ENCODE data around the gene WWC2. TPM values are rescaled to one million over a fixed set of nuclear protein-coding genes. Genes with fewer than 3 reads are reported as not detected.

WWC2 gene
- total RNA-seq, 1 donor from 2014 or later = 18.2 TPM

DNA sequence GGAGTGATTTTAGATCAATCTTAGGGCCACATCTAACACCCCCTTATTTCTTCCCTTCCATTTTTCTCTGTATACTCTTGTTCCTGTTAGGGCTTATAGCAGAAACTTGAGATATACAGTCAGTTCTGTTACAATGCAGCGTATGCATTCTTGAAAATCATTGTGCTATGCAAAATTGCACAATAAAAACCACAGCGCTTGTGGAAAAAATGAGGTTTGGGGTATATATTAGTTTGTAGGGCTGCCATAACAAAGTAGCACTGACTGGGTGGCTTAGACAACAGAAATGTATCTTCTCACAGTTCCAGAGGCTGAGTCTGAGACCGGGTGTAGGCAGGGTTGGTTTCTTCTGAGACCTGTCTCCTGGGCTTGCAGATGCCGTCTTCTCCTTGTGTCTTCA lies 59.0 kb downstream of the WWC2 start:
- peaks cover 2% of the 10 kb centered on the region for H3K27me3 Mint-ChIP-seq (ENCODE audit: unreplicated experiment)
- no peak overlapping the region for H3K4me3 Mint-ChIP-seq (ENCODE audit: unreplicated experiment)
- H3K4me1 Mint-ChIP-seq (ENCODE audit: low read depth, unreplicated experiment) = peaks cover 20% of the 10 kb centered on the region
- H3K9me3 Mint-ChIP-seq (ENCODE audit: unreplicated experiment) = peaks cover 3% of the 10 kb centered on the region
- DNase-seq = no peak
- no peak overlapping the region for H3K27ac Mint-ChIP-seq (ENCODE audit: unreplicated experiment)
- no peaks in the 10 kb centered on the region for H3K36me3 Mint-ChIP-seq (ENCODE audit: unreplicated experiment)
- TF ChIP-seq, protein P1, sequence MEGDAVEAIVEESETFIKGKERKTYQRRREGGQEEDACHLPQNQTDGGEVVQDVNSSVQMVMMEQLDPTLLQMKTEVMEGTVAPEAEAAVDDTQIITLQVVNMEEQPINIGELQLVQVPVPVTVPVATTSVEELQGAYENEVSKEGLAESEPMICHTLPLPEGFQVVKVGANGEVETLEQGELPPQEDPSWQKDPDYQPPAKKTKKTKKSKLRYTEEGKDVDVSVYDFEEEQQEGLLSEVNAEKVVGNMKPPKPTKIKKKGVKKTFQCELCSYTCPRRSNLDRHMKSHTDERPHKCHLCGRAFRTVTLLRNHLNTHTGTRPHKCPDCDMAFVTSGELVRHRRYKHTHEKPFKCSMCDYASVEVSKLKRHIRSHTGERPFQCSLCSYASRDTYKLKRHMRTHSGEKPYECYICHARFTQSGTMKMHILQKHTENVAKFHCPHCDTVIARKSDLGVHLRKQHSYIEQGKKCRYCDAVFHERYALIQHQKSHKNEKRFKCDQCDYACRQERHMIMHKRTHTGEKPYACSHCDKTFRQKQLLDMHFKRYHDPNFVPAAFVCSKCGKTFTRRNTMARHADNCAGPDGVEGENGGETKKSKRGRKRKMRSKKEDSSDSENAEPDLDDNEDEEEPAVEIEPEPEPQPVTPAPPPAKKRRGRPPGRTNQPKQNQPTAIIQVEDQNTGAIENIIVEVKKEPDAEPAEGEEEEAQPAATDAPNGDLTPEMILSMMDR (IDR thresholded peaks at IDR 0.05; ENCODE audit: partially characterized antibody, unreplicated experiment) = no peak

DNA sequence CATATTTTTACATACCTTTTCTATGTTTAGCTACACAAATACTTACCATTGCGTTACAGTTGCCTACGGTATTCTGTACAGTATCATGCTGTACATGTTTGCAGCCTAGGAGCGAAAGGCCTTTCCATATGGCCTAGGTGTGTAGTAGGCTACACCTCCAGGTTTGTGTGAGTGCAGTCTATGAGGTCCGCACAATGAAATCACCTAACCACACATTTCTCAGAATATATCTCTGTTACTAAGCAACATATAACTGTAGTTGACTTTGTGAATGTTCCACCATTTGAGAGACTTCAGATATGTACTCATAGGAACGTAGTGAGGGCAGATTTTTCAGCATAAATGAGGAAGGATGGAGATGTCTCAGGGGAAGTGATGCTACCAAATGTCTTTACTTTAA lies 62.6 kb downstream of the WWC2 start:
- DNase-seq = no peak
- Mint-ChIP-seq H3K27me3 (ENCODE audit: unreplicated experiment) (no peaks in the 10 kb centered on the region), H3K4me3 (ENCODE audit: unreplicated experiment) (no peak overlapping the region), H3K9me3 (ENCODE audit: unreplicated experiment) (peaks cover 1% of the 10 kb centered on the region), H3K27ac (ENCODE audit: unreplicated experiment) (no peak overlapping the region), H3K36me3 (ENCODE audit: unreplicated experiment) (no peaks in the 10 kb centered on the region), H3K4me1 (ENCODE audit: low read depth, unreplicated experiment) (peaks cover 19% of the 10 kb centered on the region)
- TF ChIP-seq, protein P1 (IDR thresholded peaks at IDR 0.05; ENCODE audit: partially characterized antibody, unreplicated experiment) = no peak

DNA sequence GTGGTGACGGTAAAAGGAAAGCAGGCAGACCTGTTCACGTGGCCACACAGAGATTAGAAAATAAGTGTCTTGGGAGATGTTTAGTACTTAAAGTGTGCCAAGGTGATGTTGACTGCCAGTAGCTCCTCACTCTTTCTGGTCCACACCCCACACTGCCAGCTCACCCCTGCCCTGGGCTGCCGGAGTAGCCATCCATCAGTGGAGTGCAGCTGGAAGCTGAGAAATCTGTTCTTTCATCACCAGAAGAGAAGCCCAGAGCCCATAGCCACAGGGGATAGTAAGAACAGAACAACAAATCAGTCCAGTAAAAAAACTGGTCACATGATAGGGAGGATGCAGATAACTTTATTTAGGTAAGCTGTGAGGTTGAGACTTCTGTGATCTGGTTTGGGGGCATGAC lies 64.1 kb downstream of the WWC2 start:
- no peaks in the 10 kb centered on the region for H3K27me3 Mint-ChIP-seq (ENCODE audit: unreplicated experiment)
- TF ChIP-seq, protein P1 (IDR thresholded peaks at IDR 0.05; ENCODE audit: partially characterized antibody, unreplicated experiment) = no peak
- H3K9me3 Mint-ChIP-seq (ENCODE audit: unreplicated experiment) = no peaks in the 10 kb centered on the region
- DNase-seq = no peak
- no peak overlapping the region for H3K27ac Mint-ChIP-seq (ENCODE audit: unreplicated experiment)
- H3K4me3 Mint-ChIP-seq (ENCODE audit: unreplicated experiment) = no peak overlapping the region
- H3K4me1 Mint-ChIP-seq (ENCODE audit: low read depth, unreplicated experiment) = peaks cover 19% of the 10 kb centered on the region
- H3K36me3 Mint-ChIP-seq (ENCODE audit: unreplicated experiment) = no peaks in the 10 kb centered on the region

- no peak overlapping the region for H3K27ac Mint-ChIP-seq (ENCODE audit: unreplicated experiment)
- no peaks in the 10 kb centered on the region for H3K36me3 Mint-ChIP-seq (ENCODE audit: unreplicated experiment)
- H3K27me3 Mint-ChIP-seq (ENCODE audit: unreplicated experiment) = no peaks in the 10 kb centered on the region
- H3K4me1 Mint-ChIP-seq (ENCODE audit: low read depth, unreplicated experiment) = peaks cover 15% of the 10 kb centered on the region
- DNase-seq = no peak
- H3K9me3 Mint-ChIP-seq (ENCODE audit: unreplicated experiment) = no peaks in the 10 kb centered on the region
- TF ChIP-seq, protein P1 (IDR thresholded peaks at IDR 0.05; ENCODE audit: partially characterized antibody, unreplicated experiment) = no peak
- H3K4me3 Mint-ChIP-seq (ENCODE audit: unreplicated experiment) = no peak overlapping the region
These were observed 65.9 kb downstream of the WWC2 start for GRCh38 chr4:183164963-183165362.

- Mint-ChIP-seq H3K36me3 (ENCODE audit: unreplicated experiment) (no peaks in the 10 kb centered on the region), H3K9me3 (ENCODE audit: unreplicated experiment) (no peaks in the 10 kb centered on the region), H3K4me3 (ENCODE audit: unreplicated experiment) (no peak overlapping the region), H3K4me1 (ENCODE audit: low read depth, unreplicated experiment) (peaks cover 15% of the 10 kb centered on the region), H3K27me3 (ENCODE audit: unreplicated experiment) (no peaks in the 10 kb centered on the region), H3K27ac (ENCODE audit: unreplicated experiment) (no peak overlapping the region)
- TF ChIP-seq, protein P1 (IDR thresholded peaks at IDR 0.05; ENCODE audit: partially characterized antibody, unreplicated experiment) = no peak
- no peak for DNase-seq
These were observed 66.3 kb downstream of the WWC2 start for GRCh38 chr4:183165376-183165775.
